ENCODE measurements around the gene MRPL53. TPM values are rescaled to one million over a fixed set of nuclear protein-coding genes. Genes with fewer than 3 reads are reported as not detected.

Gene MRPL53
- total and polyA plus RNA-seq, 2 of the 13 experiments (the other 11 are each of a cell fraction or from before 2014, with no cell fraction given) = 34.3 to 51.9 TPM

DNA sequence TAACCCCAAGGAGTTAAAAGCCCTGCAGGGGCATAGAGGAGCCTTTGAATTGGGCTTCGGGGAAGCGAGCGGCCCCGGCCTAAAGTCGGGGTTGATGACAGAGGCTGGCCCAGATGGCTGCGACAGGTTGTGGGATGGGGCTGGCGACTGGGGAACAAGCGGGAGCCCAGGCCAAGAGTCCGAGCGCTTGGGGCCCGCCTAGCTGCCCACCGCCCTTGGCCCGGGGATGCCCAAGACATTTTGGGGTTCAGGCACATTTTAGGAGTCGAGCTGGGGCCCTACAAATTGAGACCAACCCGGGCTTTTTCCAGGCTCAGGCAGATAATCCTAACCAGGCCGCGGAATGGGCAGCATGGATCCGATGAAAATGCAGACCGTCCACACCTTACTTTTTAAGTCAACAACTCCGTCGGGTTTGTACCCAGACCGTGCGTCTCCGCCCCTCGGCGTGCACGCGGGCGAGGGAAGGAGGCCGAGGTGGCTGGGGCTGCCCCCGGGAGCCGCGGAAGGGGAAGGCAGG lies 31.2 kb downstream of the MRPL53 start (continued):
- TF ChIP-seq SALL2 (CRISPR knock-in tag; IDR thresholded peaks at IDR 0.05) = 0 out of 2 replicates have a peak, but pooled peaks have one; percentile 0
- TF ChIP-seq SIN3A (IDR thresholded peaks at IDR 0.05; ENCODE audit: borderline replicate concordance, low read depth, low read length) = 0 out of 2 replicates have a peak, but pooled peaks have one; percentile 15
- TF ChIP-seq NFIC (IDR thresholded peaks at IDR 0.05; ENCODE audit: low read length) = no peak
- no peak for TF ChIP-seq TCF12 (IDR thresholded peaks at IDR 0.05)
- TF ChIP-seq TCF12 (CRISPR knock-in tag; IDR thresholded peaks at IDR 0.05) = no peak
- no peak for TF ChIP-seq ZNF207 (IDR thresholded peaks at IDR 0.05; ENCODE audit: borderline replicate concordance)
- TF ChIP-seq MAFG (CRISPR knock-in tag; IDR thresholded peaks at IDR 0.05) = no peak
- peak; percentile 13 for TF ChIP-seq PHF5A (CRISPR knock-in tag; IDR thresholded peaks at IDR 0.05; ENCODE audit: low read depth, unreplicated experiment)
- no peak for TF ChIP-seq KMT2B (CRISPR knock-in tag; IDR thresholded peaks at IDR 0.05)
- no peak for TF ChIP-seq SOX13 (IDR thresholded peaks at IDR 0.05)
- TF ChIP-seq SOX13 (CRISPR knock-in tag; conservative IDR thresholded peaks at IDR 0.05 in 1 of 2, IDR thresholded peaks at IDR 0.05 in 1 of 2) = no peak
- TF ChIP-seq SNAPC2 (CRISPR knock-in tag; IDR thresholded peaks at IDR 0.05) = peak; percentile 11; the same call in 1 of the 2 replicates
- TF ChIP-seq, protein P1, sequence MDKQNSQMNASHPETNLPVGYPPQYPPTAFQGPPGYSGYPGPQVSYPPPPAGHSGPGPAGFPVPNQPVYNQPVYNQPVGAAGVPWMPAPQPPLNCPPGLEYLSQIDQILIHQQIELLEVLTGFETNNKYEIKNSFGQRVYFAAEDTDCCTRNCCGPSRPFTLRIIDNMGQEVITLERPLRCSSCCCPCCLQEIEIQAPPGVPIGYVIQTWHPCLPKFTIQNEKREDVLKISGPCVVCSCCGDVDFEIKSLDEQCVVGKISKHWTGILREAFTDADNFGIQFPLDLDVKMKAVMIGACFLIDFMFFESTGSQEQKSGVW (CRISPR knock-in tag; IDR thresholded peaks at IDR 0.05; ENCODE audit: borderline replicate concordance) = no peak
- TF ChIP-seq ZNF670 (CRISPR knock-in tag; IDR thresholded peaks at IDR 0.05; ENCODE audit: borderline replicate concordance) = no peak; the same call in none of the 2 replicates
- no peak for TF ChIP-seq RFXANK (CRISPR knock-in tag; IDR thresholded peaks at IDR 0.05)
- TF ChIP-seq, protein P2, sequence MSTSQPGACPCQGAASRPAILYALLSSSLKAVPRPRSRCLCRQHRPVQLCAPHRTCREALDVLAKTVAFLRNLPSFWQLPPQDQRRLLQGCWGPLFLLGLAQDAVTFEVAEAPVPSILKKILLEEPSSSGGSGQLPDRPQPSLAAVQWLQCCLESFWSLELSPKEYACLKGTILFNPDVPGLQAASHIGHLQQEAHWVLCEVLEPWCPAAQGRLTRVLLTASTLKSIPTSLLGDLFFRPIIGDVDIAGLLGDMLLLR (CRISPR knock-in tag; IDR thresholded peaks at IDR 0.05) = no peak
- TF ChIP-seq, protein P3, sequence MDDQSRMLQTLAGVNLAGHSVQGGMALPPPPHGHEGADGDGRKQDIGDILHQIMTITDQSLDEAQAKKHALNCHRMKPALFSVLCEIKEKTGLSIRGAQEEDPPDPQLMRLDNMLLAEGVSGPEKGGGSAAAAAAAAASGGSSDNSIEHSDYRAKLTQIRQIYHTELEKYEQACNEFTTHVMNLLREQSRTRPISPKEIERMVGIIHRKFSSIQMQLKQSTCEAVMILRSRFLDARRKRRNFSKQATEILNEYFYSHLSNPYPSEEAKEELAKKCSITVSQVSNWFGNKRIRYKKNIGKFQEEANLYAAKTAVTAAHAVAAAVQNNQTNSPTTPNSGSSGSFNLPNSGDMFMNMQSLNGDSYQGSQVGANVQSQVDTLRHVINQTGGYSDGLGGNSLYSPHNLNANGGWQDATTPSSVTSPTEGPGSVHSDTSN (CRISPR knock-in tag; IDR thresholded peaks at IDR 0.05; ENCODE audit: borderline replicate concordance) = peak; percentile 15; the same call in 1 of the 2 replicates
- TF ChIP-seq, protein P4, sequence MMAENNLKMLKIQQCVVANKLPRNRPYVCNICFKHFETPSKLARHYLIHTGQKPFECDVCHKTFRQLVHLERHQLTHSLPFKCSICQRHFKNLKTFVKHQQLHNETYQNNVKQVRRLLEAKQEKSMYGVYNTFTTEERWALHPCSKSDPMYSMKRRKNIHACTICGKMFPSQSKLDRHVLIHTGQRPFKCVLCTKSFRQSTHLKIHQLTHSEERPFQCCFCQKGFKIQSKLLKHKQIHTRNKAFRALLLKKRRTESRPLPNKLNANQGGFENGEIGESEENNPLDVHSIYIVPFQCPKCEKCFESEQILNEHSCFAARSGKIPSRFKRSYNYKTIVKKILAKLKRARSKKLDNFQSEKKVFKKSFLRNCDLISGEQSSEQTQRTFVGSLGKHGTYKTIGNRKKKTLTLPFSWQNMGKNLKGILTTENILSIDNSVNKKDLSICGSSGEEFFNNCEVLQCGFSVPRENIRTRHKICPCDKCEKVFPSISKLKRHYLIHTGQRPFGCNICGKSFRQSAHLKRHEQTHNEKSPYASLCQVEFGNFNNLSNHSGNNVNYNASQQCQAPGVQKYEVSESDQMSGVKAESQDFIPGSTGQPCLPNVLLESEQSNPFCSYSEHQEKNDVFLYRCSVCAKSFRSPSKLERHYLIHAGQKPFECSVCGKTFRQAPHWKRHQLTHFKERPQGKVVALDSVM (CRISPR knock-in tag; IDR thresholded peaks at IDR 0.05) = no peak
- TF ChIP-seq THYN1 (CRISPR knock-in tag; IDR thresholded peaks at IDR 0.05; ENCODE audit: borderline replicate concordance, low read depth) = no peak
- TF ChIP-seq NR2F1 (CRISPR knock-in tag; IDR thresholded peaks at IDR 0.05) = no peak
- TF ChIP-seq ATRX (CRISPR knock-in tag; IDR thresholded peaks at IDR 0.05; ENCODE audit: borderline replicate concordance) = no peak
- TF ChIP-seq ATF1 (CRISPR knock-in tag; IDR thresholded peaks at IDR 0.05) = no peak
- no peak for TF ChIP-seq ZNF615 (CRISPR knock-in tag; IDR thresholded peaks at IDR 0.05; ENCODE audit: borderline replicate concordance)
- TF ChIP-seq MYC (CRISPR knock-in tag; IDR thresholded peaks at IDR 0.05; ENCODE audit: borderline replicate concordance) = peak; percentile 30; the same call in 1 of the 2 replicates
- TF ChIP-seq SP2 (CRISPR knock-in tag; IDR thresholded peaks at IDR 0.05) = 0 out of 2 replicates have a peak, but pooled peaks have one; percentile 30
- no peak for TF ChIP-seq CEBPB (IDR thresholded peaks at IDR 0.05; ENCODE audit: borderline replicate concordance, low read depth, low read length)
- TF ChIP-seq NR1H2 (CRISPR knock-in tag; IDR thresholded peaks at IDR 0.05; ENCODE audit: borderline replicate concordance, low read depth) = no peak
- TF ChIP-seq, protein P5, sequence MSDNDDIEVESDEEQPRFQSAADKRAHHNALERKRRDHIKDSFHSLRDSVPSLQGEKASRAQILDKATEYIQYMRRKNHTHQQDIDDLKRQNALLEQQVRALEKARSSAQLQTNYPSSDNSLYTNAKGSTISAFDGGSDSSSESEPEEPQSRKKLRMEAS (IDR thresholded peaks at IDR 0.05) = no peak; the same call in 1 of the 2 replicates

Measured in HepG2 (cell line).